HG03432 (cell line): ENCODE results near the gene FTH1.
"Not testable (repeated sequence)": the region's sequence is repeated elsewhere in the genome, so short reads cannot be mapped to it uniquely, and the experiment has no call there.

ENCODE experiments used
- ATAC-seq: cut with Tn5 transposase; IDR thresholded peaks from one replicate; pipeline ENCODE4 v1.9.1; 2021; ENCODE audit warnings: mild to moderate bottlenecking, moderate library complexity; ENCODE audit not compliant: unreplicated experiment

The FTH1 gene

DNA sequence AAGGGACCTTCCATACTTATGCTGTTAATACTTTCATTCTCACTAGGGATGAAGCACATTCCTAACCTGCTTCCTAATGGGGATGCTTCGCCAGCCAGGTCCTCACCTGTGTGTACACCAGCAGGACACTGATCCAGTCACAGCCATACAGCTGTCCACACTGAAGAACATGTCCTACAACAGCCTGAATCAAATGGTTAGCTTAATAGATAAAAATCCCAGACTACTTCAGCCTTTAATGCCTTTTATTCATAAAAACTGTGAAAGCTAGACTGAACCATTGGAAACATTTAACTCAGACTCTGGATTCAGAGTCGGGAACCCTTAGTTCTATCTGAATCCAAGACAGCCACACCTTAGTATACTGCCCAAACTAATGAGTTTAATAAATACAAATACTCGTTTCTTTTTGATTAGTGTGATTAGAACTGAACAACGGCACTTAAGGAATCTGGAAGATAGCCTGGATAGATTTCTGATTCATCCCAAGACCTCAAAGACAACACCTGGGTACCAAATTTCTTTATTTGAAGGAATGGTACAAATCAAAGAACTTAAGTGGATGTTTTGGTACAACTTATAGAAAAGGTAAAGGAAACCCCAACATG is 3.3 kb downstream of the FTH1 start:
- no peak for ATAC-seq

DNA sequence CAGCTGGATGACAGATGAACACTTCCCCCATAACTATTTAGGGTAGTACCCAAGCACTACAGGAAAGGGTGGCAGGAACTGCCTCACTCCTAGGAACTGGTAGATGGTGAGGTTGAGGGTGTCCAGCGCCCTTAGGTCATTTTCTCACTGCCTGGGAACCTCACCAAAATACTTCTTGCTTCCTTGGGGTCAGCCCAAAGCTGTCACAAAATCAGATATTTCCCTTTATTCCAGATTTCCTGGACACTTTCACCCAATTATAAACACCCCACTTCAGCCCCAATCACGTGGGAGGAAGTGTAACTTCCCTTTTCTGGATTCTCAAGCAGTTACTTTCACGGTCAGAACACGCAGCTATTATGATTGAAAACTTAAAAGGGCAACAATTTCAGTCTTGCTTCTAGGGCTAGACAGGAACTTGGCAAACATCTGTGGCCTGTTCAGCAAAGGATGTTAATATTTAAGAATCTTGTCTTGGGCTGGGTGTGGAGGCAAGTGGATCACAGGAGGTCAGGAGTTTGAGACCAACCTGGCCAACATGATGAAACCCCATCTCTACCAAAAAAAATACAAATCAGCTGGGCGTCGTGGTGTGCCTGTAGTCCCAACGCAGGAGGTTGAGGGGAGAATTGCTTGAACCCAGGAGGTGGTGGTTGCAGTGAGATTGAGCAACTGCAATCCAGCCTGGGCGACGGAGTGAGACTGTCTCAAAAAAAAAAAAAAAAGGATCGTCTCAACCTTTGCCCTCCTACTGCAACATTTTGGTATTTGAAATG is 4.0 kb downstream of the FTH1 start:
- ATAC-seq = no peak

DNA sequence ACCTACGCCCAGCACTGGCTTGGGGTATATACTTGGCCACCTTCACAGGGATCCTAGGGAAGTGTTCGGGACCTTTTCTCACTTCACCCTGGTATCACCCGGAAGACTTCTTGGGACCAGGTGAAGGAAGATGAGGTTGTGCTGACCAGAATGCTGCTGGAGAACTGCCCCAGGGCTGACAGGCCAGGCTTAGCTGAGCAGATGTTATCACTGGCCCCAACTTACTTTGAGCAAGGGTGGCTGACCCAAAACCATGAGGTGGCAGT is 4.5 kb downstream of the FTH1 start:
- no peak for ATAC-seq

DNA sequence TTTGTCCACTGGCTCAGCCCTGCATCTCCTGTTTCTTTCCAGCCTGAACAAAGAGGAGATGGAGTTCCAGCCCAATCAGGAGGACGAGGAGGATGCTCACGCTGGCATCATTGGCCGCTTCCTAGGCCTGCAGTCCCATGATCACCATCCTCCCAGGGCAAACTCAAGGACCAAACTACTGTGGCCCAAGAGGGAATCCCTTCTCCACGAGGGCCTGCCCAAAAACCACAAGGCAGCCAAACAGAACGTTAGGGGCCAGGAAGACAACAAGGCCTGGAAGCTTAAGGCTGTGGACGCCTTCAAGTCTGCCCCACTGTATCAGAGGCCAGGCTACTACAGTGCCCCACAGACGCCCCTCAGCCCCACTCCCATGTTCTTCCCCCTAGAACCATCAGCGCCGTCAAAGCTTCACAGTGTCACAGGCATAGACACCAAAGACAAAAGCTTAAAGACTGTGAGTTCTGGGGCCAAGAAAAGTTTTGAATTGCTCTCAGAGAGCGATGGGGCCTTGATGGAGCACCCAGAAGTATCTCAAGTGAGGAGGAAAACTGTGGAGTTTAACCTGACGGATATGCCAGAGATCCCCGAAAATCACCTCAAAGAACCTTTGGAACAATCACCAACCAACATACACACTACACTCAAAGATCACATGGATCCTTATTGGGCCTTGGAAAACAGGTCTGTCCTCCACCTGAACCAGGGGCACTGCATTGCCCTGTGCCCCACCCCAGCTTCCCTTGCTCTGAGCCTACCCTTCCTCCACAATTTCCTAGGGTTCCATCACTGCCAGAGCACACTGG is 5.0 kb downstream of the FTH1 start:
- no peak for ATAC-seq

DNA sequence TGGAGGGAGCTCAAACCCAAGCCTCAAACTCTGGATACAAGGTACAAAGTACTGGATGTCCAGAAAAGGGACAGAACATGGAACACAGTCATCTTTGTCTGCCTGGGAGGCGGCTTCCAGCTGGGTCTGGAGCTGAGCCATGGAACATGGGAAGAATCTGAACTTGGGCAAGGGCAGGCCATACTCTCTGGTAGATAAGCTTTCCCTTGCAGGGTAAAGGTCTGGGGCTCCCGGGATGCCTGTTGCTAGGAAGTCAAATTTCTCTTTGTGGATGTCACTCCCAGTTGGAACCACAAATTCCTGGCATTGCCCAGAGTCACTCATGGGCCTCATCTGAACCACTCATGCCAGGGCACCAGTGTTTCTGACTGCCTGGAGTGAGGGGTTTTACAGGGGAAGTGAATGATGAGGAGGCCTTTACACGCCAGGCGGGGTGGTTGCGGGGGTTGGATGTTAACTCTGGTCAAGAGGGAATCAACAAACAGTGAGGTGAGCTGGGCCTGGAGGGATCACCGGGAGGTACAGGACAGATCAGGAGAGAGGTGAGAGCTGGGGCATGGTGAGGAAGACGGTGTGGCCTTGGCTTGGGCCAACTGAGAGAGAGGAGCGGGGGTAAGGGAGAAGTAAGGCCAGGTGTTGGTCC is 5.7 kb downstream of the FTH1 start:
- no peak for ATAC-seq

DNA sequence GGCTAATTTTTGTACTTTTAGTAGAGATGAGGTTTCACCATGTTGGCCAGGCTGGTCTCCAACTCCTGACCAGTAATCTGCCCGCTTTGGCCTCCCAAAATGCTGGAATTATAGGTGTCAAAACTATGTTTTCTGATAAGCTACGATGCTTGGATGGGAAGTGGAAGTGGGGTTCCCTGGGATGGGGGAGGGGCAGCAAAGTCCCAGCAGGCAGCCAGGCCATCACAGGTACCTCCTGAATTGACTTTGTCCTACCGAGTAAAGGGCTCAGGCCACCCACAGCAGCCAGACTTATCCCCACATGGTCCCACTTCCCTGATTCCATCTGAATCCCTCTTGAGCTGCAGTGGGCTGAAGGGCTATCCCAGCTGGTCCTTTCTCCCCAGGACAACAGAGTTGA is 6.9 kb downstream of the FTH1 start:
- ATAC-seq = no peak

DNA sequence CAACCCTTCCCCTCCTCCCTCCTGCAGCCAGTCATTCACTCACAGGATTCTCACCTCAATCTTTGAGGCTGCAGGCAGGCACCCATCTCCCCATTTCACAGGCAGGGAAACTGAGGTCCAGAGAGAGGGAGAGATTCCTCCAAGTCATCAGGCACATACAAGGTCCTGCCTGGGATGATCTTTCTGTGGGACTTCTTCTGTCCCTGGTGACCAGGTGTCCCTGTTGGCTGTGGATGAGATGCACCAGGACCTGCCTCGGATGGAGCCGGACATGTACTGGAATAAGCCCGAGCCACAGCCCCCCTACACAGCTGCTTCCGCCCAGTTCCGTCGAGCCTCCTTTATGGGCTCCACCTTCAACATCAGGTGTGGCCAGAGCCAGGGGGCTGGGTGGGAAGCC is 7.8 kb downstream of the FTH1 start:
- no peak for ATAC-seq

DNA sequence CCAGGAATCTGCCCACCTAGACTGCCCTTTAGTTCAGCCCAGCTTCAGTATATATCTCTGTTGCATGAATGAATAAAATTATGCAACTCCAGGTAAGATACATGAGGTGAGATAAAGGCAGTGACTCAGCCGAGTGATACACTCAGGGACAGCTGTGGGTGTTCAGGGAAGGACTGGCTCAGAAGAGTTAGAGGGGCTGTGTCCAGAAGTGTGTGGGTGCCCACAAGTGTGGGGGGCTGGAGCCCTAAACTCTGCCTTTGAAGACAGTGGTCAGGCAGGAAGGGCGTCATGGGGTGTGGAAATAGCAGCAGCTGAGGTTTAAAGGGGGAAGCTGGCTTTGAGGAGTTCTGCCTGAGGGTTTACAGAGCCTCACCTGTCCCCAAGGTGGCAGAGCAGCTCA is 8.3 kb downstream of the FTH1 start:
- no peak for ATAC-seq

DNA sequence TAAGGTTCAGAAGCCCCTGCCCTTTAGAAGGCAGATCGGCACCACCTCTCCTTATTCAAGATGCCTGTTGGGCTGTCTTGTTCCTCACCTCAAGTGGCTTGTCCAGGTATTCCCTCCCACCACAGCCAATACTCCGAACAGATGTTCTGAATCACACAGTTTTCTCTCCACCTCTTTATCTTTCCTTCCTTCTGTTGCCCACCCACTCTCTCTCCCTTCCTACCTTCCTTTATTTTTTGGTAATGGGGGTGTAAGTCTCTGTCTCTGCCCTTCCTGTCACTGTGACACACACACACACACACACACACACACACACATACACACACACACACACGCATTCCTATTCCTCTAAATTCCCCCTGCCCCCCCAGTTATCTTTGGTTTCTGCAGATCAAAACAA is 8.8 kb downstream of the FTH1 start:
- ATAC-seq = no peak

DNA sequence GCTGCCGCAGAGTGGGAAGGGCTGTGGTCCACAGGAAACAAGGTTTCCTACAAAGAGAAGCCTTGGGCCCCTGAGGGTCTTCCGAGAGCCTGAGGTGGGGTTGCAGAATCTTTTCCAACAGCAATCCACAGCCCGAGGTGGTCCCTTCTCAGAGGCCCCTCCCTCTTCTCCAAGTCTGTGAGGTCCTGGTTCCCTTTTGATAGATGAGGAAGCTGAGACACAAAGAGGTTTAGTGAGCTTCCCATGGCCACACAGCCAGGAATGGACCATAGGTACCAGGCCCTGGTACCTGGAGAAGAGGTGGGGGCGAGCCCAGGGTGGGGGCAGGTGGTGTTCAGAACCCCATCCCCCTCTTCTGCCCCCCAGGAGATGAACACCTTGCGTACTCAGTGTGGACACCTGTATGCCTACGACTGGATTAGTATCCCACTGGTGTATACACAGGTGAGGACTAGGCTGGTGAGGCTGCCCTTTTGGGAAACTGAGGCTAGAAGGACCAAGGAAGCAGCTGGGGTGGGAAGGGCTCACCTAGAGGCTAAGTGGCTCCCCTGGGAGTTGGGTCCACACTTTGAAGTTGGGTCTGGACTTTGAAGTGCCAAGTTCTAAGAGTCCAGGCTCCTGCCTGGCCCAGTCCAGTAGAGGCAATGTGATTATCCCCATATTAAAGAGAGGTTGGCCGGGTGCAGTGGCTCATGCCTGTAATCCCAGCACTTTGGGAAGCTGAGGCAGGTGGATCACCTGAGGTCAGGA is 10.2 kb downstream of the FTH1 start:
- ATAC-seq = no peak

DNA sequence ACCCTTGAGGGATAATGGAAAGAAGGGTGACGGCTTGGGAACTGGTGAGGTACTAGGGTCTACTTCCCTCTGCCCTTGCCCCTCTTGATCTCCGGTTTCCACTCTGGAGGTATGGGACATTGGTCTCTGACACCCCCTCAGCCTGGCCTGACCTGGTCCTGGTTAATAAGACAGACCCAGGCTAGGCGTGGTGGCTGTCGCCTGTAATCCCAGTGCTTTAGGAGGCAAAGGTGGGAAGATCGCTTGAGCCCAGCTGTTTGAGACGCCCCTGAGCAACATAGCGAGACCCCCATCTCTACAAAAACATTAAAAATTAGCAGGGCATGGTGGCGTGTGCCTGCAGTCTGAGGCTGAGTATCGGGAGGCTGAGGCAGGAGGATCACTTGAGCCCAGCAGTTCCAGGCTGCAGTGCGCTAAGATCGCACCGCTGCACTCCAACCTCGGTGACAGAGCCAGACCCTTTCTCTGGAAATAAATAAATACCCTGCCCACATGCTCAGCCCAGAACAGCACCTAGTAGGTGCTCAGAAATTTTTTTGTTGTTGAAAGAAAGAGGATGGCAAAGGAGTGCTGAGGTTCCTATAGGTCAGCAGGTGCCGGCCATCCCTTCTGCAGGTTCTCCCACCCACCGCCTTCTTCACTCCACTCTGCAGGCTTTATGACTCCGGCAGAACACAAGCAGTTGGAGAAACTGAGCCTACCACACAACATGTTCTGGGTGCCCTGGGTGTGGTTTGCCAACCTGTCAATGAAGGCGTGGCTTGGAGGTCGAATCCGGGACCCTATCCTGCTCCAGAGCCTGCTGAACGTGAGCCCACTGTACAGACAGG is 11.0 kb downstream of the FTH1 start:
- no peak for ATAC-seq

DNA sequence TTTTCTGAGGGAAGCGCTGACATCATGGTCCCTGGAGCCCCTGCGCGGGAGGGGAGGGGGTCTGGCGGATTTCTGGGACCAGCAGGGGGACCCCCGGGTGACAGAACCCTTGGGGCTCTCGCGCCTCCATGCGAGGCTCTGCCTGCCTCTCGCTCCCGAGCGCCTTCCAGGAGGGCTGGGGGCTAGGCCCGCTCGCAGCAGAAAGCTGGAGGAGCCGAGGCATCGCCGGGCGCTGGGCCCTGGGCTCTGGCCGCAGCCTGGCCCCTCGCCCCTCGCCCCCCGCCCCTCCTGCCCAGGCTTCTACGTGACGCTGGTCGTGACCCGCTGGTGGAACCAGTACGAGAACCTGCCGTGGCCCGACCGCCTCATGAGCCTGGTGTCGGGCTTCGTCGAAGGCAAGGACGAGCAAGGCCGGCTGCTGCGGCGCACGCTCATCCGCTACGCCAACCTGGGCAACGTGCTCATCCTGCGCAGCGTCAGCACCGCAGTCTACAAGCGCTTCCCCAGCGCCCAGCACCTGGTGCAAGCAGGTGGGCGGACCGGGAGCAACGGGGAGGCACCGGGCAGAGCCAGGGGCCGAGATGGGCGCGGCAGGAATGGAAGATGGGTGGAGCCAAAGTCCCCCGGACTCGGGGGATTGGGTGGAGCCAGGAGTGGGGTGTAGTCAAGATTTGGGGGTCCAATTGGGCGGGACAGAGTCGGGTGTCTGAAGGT is 11.9 kb downstream of the FTH1 start:
- ATAC-seq = no peak

DNA sequence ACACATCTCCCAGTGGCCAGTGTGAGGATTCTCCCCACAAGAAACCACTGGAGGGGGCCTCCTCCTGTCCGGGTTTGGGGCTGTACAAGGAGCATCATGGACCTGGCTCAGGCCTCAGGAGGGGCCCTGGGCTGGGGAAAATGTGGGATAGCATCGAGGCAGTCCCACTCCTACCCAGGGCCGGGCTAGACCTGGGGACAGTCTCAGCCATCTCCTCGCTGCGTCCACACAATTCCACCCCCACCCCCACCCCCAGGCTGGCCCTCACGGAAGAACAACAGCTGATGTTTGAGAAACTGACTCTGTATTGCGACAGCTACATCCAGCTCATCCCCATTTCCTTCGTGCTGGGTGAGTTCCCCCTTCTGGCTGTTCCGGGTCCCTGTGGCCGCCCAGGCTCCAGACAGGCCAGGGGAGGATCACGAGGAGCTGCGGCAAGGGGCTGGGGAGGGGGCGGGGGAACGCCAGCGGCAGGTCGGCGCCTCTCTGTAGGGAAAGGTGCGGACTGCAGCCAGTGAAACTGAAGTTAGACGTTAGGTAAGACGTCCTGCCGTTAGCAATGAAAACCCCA is 12.5 kb downstream of the FTH1 start:
- no peak for ATAC-seq

DNA sequence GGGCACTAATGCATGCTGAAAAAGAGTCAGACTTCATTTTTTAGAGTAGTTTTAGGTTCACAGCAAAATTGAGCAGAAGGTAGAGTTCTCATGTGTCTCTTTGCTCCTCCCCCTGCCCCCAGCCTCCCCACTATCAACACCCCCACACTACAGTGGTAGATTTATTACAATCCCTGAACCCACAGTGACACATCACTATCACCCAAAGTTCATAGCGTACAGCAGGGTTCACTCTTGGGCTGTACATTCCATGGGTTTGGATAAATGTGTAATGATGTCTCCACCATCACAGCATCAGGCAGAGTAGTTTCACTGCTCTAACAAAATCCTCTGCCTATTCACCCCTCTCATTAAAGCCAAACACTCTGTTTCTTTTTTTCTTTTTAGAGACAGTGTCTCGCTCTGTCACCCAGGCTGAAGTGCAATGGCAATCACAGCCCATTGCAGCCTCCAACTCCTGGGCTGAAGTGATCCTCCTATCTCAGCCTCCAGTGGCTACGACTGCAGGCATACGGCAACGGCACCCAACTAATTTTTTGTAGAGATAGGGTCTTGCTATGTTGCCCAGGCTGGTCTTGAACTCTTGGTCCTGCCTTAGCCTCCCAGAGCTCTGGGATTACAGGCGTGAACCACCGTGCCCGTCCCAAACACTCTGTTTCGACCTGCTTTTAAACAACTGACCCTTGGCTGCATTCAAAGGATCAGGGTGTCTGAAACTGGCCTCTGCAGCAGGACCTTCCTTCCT is 13.2 kb downstream of the FTH1 start:
- ATAC-seq = no peak

DNA sequence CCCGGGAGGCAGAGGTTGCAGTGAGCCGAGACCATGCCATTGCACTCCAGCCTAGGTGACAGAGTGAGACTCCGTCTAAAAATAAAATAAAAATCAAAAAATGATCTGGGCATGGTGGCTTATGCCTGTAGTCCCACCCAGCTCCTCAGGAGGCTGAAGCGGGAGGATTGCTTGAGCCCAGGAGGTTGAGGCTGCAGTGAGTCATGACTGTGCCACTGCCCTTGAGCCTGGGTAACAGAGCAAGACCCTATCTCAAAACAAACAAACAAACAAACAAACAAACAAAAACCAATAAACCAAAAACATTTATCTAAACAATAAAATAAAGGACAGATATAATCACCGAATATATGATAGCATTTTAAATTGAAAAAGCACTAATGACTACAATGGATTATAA is 13.8 kb downstream of the FTH1 start:
- ATAC-seq = not testable (repeated sequence)

DNA sequence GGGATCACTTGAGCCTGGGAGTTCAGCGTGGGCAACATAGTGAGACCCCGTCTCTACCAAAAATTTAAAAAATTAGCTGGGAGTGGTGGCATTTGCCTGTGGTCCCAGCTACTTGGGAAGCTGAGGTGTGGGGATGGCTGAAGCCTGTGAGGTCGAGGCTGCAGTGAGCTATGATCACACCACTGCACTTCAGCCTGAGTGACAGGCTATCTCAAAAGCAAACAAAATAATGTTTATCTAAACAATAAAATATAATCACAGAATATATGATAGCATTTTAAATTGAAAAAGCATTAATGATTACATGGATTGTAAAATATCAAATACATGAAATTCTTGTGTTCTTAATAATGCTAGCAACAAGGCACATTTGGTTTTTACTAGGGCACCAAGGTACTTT is 14.6 kb downstream of the FTH1 start:
- no peak for ATAC-seq

DNA sequence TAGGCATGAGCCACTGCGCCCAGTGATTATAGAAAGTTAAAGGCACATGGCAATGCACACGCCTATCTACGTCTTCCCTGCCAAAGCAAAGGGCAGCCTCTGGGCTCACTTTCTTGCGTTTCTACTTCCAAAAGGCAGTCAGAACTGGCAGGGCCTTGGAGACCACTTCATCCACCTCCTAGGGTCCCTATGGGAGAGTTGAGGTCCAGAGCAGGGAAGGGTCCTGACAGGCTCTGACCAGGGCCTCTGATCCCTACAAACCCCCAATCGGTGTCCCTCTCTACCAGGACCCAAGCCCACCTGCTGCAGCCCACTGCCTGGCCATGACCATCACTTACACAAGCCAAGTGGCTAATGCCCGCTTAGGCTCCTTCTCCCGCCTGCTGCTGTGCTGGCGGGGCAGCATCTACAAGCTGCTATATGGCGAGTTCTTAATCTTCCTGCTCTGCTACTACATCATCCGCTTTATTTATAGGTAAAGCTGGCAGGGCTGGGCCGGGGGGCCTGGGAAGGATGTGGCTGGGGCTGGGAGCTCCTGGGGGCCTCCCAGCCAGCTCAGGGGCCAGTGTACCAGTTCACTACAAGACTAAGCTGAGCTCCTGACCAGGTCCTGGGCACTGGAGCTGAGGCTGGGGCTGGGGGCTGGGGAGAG is 15.8 kb downstream of the FTH1 start:
- no peak for ATAC-seq

DNA sequence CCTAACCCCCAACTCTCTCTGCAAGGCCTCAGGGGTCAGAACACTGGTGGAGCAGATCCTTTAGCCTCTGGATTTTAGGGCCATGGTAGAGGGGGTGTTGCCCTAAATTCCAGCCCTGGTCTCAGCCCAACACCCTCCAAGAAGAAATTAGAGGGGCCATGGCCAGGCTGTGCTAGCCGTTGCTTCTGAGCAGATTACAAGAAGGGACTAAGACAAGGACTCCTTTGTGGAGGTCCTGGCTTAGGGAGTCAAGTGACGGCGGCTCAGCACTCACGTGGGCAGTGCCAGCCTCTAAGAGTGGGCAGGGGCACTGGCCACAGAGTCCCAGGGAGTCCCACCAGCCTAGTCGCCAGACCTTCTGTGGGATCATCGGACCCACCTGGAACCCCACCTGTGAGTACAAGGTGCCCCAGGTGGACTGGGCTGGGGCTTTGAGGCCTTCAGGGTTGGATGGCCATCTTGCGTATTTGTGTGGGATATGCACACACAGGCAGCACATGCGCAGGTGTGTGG is 17.3 kb downstream of the FTH1 start, which contains the start of gene BEST1:
BEST1 (plus strand) TSS at position 317 of the 513 bp plus-strand sequence. CDS start 1,456 bp downstream, outside the sequence.
- ATAC-seq = no peak
